Stimulated activated CD8-positive, alpha-beta memory T cell treated with anti-CD3 and anti-CD28 coated beads, Interleukin-4, amount 100 ng/mL, for 48 hours (primary cell): ENCODE results near the gene PIK3C3.
"Not testable (repeated sequence)": the region's sequence is repeated elsewhere in the genome, so short reads cannot be mapped to it uniquely, and the experiment has no call there.

Source experiments
- DNase-seq: peaks from one replicate; pipeline ENCODE4 v3.0.0-alpha.2; 2020

Gene PIK3C3

GRCh38 chr18:41966943-41967342 is 11.9 kb downstream of the PIK3C3 start:
- no peak for DNase-seq

DNA sequence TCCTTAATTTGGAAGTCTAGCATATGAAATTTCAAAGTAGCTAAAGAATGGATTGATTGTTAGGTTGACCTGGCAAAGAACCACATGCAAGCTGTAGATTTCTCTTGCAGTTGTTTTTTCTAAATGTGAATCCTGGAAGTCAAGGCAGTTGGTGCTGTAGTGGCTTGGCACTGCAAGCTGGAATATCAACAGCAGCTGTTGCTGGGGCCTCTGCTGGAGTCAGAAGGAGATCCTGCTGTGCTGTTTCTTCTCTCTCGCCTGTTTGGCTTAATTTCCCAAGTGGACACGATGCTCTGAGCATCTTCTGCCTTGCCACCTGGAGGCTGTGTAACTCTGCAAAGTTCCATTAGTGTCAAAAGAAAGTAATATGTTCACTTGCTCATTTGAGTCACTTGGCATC is 12.6 kb downstream of the PIK3C3 start:
- DNase-seq, result no peak

DNA sequence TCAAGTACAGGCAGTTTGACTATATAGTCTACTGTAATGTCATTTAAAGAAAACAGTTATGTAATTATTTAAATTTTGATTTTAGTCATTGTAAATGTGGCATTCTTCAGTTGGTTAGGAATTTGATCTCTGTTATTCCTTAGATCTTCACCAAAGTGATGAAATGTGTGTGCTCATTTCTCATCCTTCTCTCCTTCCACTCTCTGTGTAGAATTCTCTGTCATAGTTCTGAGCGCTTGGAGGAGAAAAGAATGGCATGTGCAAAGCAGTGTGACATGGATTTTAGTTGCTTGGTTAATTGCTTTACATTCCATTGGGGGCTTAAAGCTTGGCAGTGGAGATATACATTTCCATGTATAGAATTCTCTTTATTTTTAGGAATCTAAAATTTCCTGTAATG is 14.8 kb downstream of the PIK3C3 start:
- DNase-seq, result no peak

DNA sequence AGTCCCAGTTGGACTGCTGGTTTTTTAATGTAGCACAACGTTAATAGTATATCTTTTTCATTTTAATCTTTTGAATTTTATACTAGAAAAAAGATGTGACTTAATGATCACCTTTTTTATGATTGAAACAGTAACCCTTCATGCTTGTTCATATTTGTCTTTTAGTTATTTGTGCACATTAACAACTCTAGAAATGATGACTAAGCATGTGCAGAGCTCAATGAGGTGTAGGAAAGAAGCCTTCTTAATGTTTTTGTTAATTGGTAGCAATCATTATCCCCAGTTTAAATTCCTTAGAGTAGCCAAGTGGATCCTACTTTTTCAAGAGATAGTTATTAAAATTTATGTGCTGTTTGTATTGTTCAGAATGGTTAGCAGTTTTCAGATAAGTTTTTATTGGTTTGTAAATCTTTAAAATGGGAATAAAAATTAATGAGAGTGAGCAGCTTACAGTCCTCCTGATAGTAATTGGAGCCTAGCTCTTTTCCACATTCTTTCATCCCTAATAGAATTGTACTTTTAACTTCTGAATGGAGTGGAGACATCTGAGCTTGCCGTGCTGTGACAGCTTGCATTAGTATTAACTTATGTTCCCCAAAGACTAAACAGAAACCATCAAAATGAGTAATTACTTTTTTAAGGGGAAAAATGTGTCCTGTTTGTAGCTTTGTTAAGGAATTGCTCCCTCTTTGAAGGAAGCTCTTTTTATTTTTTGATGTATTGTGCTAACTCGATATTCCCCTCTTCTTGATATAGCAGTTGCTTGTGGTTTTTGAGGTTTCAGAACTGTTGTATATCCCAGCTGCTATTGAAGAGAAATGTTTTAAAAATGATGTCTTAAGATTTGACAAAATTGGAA is 17.3 kb downstream of the PIK3C3 start:
- no peak for DNase-seq

DNA sequence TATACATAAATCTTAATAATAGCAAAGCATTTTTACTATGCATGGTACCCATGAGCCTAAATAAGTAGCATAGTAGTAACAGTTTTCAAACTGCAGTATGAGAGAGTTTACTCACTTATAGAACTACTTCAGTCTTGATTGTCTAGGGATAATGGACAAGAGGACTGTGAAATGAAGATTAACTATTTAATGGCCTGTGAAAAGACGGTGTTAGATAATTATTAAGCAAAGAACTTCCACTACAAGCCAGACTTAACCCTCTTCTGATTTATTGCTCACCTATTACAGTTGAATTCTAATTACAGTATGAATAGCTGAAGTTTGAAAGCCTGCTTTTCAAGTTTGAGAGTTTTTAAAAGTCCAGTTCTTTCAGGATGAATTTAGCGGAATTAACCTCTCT is 18.9 kb downstream of the PIK3C3 start:
- DNase-seq, result no peak

- DNase-seq, result peak; percentile 40
Measured at GRCh38 chr18:41974796-41975201, 19.8 kb downstream of the PIK3C3 start.

GRCh38 chr18:41975284-41975683 is 20.2 kb downstream of the PIK3C3 start:
- no peak for DNase-seq

DNA sequence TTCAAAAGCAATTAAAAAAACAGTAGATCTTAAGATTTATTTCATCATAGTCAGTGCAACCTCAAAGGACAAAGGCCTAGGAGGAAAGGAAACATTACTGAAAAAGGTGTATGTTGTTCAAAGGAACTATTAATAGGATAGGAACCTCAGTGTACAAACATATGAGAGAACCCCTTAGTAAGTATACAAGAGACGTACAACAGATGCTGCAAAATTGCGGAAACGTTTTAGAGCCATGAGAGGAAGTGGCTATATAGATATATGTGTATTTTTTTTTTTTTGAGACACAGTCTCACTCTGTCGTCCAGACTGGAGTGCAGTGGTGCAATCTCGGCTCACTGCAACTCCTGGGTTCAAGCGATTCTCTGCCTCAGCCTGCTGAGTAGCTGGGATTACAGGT is 22.2 kb downstream of the PIK3C3 start:
- DNase-seq, result no peak

DNA sequence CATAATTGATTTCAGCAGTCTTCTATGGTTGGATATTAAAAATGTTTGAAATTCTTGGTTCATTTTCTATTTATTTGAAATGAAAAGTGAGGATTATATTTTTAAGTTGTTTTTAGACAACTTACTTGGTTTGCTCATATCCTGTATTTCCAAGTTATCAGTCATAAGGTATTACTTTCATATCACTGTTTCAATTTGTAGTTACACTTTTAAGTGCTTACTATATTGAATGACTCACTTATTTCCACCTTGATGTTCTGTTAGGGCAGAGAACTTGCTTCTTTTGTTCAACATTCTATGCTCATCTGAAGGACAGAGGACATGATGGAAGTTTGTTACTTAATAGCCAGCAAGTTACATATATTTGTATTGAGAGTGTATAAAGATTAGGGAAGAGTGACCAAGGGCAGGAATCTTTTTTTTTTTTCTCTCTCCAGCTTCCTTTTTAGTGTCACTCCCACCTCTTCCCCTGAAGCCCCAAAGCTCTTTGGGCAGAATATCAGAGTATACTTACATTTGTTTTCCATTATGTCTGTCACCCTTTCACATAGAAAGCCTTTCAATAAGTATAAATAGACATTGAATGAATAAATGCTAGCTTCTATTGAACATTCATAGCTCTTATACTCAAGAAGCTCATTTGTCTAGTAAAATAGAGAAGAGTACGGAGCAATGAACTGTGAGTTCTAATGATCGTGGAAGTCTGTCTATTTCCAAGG is 28.1 kb downstream of the PIK3C3 start:
- no peak for DNase-seq

DNA sequence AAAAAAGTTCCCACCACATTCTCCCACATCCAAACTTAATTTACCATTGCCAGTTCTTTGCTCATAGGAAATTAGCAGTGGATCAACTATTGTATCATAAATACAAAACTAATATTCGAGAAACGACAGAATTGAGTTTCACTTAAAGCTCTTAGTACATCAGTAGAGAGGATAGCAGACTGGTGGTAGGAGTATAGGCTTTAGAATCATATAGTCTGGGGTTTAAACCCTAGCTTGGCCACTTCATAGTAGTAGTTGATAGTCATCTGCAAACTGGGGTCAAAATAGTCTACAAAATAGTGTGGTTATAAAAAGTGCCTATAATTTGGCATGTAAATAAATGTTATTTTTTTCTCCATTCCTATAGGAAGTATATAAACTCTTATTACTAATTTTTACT is 30.9 kb downstream of the PIK3C3 start:
- DNase-seq, result no peak

- no peak for DNase-seq
Measured at GRCh38 chr18:41989508-41989907, 34.5 kb downstream of the PIK3C3 start.

DNA sequence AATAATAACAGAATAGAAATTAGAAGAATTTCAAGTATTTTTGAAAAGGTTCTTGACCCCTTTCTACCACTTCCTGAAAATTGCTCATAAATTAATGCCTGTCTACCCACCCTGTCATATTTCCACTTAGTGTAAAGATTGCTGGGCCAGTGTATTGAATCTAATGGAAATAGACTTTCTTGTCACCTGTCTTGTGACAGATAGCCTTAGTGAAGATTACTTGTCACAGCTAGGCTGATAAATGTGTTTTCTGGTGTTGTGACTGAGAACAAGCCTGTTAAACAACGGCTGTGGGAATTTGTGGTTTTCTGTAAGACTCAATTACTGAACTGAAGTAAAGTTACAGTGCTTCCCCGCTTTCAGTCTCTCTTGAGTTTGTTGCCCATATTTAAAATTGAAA is 37.0 kb downstream of the PIK3C3 start:
- DNase-seq, result no peak

DNA sequence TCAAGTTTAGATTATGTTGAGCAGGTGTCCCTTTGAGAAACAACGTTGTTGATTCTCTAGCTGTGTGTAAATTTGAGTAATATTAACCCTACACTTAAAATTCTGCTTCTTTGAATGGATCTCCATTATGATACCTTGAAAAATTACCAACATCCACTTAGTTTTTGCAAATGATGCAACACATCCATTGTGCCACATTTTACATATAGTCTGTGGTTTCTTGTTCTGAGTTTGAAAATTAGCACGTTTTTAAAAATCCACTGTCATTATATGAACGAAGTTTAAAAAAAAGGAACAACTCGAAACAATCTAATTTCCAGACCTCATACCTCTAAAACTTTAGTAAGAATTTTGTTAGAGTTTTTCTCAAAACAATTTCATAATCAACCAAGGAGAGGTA is 37.7 kb downstream of the PIK3C3 start:
- no peak for DNase-seq

DNA sequence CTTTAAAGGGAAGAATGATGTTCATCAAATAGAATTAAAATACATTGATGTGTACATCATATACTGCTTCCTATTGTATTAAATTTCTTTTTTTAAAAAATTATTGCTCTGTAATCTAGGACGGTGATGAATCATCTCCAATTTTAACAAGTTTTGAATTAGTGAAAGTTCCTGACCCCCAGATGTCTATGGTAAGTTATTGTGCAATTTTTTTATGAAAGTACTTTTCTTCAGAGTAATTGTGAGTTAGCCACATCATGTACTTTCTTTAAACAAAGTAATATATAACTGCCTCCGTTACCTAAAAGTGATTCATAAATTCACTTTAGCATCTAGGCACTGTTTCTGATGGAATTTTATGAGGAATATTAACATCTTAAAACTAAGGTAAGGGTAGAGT is 38.1 kb downstream of the PIK3C3 start:
- no peak for DNase-seq

GRCh38 chr18:41996020-41996419 is 41.0 kb downstream of the PIK3C3 start:
- DNase-seq, result no peak

- DNase-seq, result no peak
Measured at GRCh38 chr18:41999751-42000150, 44.7 kb downstream of the PIK3C3 start.

GRCh38 chr18:42001801-42002200 is 46.8 kb downstream of the PIK3C3 start:
- no peak for DNase-seq

- no peak for DNase-seq
Measured at GRCh38 chr18:42004653-42005052, 49.6 kb downstream of the PIK3C3 start.

DNA sequence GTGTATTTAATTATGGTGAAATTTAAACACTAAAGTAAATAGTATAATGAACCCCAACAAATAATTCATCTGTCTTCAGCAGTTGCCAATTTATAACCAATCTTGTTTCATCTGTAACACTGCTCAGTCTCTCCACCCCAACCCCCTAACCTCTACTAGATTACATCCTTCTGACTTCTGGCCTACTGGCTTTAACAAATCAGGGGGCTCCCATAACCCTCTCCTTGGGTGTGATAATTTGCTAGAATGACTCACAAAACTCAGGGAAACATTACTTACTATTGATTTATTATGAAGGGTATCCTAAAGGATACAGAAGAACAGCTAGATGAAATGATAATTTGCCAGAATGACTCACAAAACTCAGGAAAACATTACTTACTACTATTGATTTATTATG is 50.7 kb downstream of the PIK3C3 start:
- no peak for DNase-seq

- not testable (repeated sequence) for DNase-seq
Measured at GRCh38 chr18:42009457-42009856, 54.4 kb downstream of the PIK3C3 start.

DNA sequence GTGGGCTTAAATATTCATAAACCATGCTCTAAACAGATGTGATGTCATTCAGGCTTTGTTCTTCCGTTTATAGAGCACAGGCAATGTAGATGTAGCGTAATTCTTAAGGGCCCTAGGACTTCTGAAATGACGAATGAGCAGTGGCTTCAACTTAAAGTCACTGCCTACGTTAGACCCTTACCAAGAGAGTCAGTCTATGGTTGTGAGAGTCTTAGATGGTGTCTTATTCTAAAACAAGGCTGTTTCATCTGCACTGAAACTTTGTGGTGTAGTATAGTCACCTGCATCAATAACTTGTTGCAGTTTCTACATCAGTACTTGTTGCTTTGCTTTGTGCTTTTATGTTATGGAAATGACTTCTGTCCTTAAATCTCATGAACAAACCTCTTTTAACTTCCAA is 56.0 kb downstream of the PIK3C3 start:
- no peak for DNase-seq

GRCh38 chr18:42018831-42019230 is 63.8 kb downstream of the PIK3C3 start:
- DNase-seq, result no peak

GRCh38 chr18:42024131-42024530 is 69.1 kb downstream of the PIK3C3 start:
- DNase-seq, result no peak

- DNase-seq, result no peak
Measured at GRCh38 chr18:42025491-42025890, 70.5 kb downstream of the PIK3C3 start.
